ENCODE data around the gene SUCLG2.

- TF ChIP-seq EZH2 (IDR thresholded peaks at IDR 0.05; ENCODE audit: insufficient read depth, poor library complexity, severe bottlenecking) = no peak
- TF ChIP-seq EZH2phosphoT487 (IDR thresholded peaks at IDR 0.05; ENCODE audit: insufficient read depth, low read depth) = no peak
These were observed 19.2 kb downstream of the SUCLG2 start for GRCh38 chr3:67635257-67635656.
